HepG2 (cell line): Measurements from ENCODE around the gene COQ8A. TPM values are rescaled to one million over a fixed set of nuclear protein-coding genes. Genes with fewer than 3 reads are reported as not detected.

Experiments used
- ATRX ChIP-seq: sonication (generic); formaldehyde crosslinking; IDR thresholded peaks from 2 replicates; pipeline ENCODE4 v1.4.0; 2020; ENCODE audit warnings: missing genetic modification reagents, borderline replicate concordance
- BATF2 ChIP-seq: sonication (generic); formaldehyde crosslinking; IDR thresholded peaks from 2 replicates; pipeline ENCODE4 v1.8.0; 2022; ENCODE audit warnings: mild to moderate bottlenecking, missing genetic modification reagents, moderate library complexity
- CBX5 ChIP-seq: sonication (generic); formaldehyde crosslinking; IDR thresholded peaks from 2 replicates; pipeline ENCODE4 v1.4.0; 2020; ENCODE audit warnings: missing genetic modification reagents, borderline replicate concordance
- ERF ChIP-seq: IDR thresholded peaks from 2 replicates; pipeline ENCODE4 v1.6.1; 2018; ENCODE audit warnings: missing biosample characterization, missing genetic modification reagents
- GTF3A ChIP-seq: sonication (generic); formaldehyde crosslinking; conservative IDR thresholded peaks from 2 replicates; pipeline ENCODE4 v1.4.0; 2020; ENCODE audit warnings: mild to moderate bottlenecking, missing genetic modification reagents
- HNF4G ChIP-seq, 2 experiments: sonication (generic) in 1 of 2; formaldehyde crosslinking in 1 of 2; IDR thresholded peaks; 2 replicates each; pipeline versions ENCODE4 v1.4.0 to v1.6.1; 2011 to 2020; ENCODE audit warnings: borderline replicate concordance in 2 of 2, low read depth in 2 of 2, mild to moderate bottlenecking in 2 of 2, low read length in 1 of 2, missing genetic modification reagents in 1 of 2, moderate library complexity in 1 of 2
- HOXA5 ChIP-seq: sonication (generic); formaldehyde crosslinking; IDR thresholded peaks from 2 replicates; pipeline ENCODE4 v1.4.0; 2020; ENCODE audit warnings: missing genetic modification reagents
- MAFG ChIP-seq: sonication (generic); formaldehyde crosslinking; IDR thresholded peaks from 2 replicates; pipeline ENCODE4 v1.5.1; 2020; ENCODE audit warnings: mild to moderate bottlenecking, missing genetic modification reagents
- NCOA2 ChIP-seq: sonication (generic); formaldehyde crosslinking; IDR thresholded peaks from 2 replicates; pipeline ENCODE4 v1.8.0; 2022; ENCODE audit warnings: inconsistent platforms
- REPIN1 ChIP-seq: sonication (generic); formaldehyde crosslinking; IDR thresholded peaks from 2 replicates; pipeline ENCODE4 v1.8.0; 2022; ENCODE audit warnings: missing genetic modification reagents, low read depth, mild to moderate bottlenecking, borderline replicate concordance
- SP4 ChIP-seq: sonication (generic); formaldehyde crosslinking; IDR thresholded peaks from 2 replicates; pipeline ENCODE4 v1.8.1; 2023; ENCODE audit warnings: mild to moderate bottlenecking, missing genetic modification reagents
- ZBTB37 ChIP-seq: sonication (generic); formaldehyde crosslinking; IDR thresholded peaks from 2 replicates; pipeline ENCODE4 v1.4.0; 2020; ENCODE audit warnings: mild to moderate bottlenecking, missing genetic modification reagents
- ZFP90 ChIP-seq: sonication (generic); formaldehyde crosslinking; IDR thresholded peaks from 2 replicates; pipeline ENCODE4 v1.8.0; 2022; ENCODE audit warnings: missing genetic modification reagents, mild to moderate bottlenecking, inconsistent platforms, borderline replicate concordance
- ZNF292 ChIP-seq: sonication (generic); formaldehyde crosslinking; IDR thresholded peaks from 2 replicates; pipeline ENCODE4 v1.8.1; 2022; ENCODE audit warnings: mild to moderate bottlenecking, low read depth, missing genetic modification reagents, borderline replicate concordance
- ZNF484 ChIP-seq: sonication (generic); formaldehyde crosslinking; IDR thresholded peaks from 2 replicates; pipeline ENCODE4 v1.5.1; 2020; ENCODE audit warnings: mild to moderate bottlenecking, low read depth, missing genetic modification reagents, borderline replicate concordance
- ZNF501 ChIP-seq: sonication (generic); formaldehyde crosslinking; IDR thresholded peaks from 2 replicates; pipeline ENCODE4 v1.5.1; 2020; ENCODE audit warnings: mild to moderate bottlenecking, moderate library complexity, missing genetic modification reagents
- ZNF776 ChIP-seq: sonication (generic); formaldehyde crosslinking; IDR thresholded peaks from 2 replicates; pipeline ENCODE4 v1.4.0; 2020; ENCODE audit warnings: mild to moderate bottlenecking, missing genetic modification reagents
- polyA plus RNA-seq, 8 experiments: library from polyadenylated mRNA; depleted of rRNA in 3 of 8; stranded (reverse) in 7 of 8; unstranded in 1 of 8; fragments of >200 nt; fragmentation: Illumina TruSeq in 4 of 8; extraction: Trizol in 4 of 8; gene quantifications; 2 replicates each; pipeline versions ENCODE4 v1.2.1 to v1.2.3, GENCODE V29; 2011 to 2016; ENCODE audit warnings: low read depth in 4 of 8, missing spikeins in 1 of 8, mixed read lengths in 1 of 8; ENCODE audit not compliant: insufficient read depth in 1 of 8
- total RNA-seq, 5 experiments: library from RNA; depleted of rRNA; stranded (reverse); fragments of >200 nt; fragmentation: Illumina TruSeq; extraction: Trizol; gene quantifications; 2 replicates each; pipeline ENCODE4 v1.2.3, GENCODE V29; 2016; ENCODE audit warnings: low read depth in 1 of 5
- TF ChIP-seq, protein P1 (sequence below): sonication (generic); formaldehyde crosslinking; IDR thresholded peaks from 2 replicates; pipeline ENCODE4 v1.4.0; 2020; ENCODE audit warnings: missing genetic modification reagents
- TF ChIP-seq, protein P2 (sequence below): sonication (generic); formaldehyde crosslinking; IDR thresholded peaks from 2 replicates; pipeline ENCODE4 v1.5.0; 2020; ENCODE audit warnings: missing genetic modification reagents

The COQ8A gene
- total and polyA plus RNA-seq, 2 of the 13 experiments (the other 11 are each of a cell fraction or from before 2014, with no cell fraction given), result 60.4 to 88.7 TPM

DNA sequence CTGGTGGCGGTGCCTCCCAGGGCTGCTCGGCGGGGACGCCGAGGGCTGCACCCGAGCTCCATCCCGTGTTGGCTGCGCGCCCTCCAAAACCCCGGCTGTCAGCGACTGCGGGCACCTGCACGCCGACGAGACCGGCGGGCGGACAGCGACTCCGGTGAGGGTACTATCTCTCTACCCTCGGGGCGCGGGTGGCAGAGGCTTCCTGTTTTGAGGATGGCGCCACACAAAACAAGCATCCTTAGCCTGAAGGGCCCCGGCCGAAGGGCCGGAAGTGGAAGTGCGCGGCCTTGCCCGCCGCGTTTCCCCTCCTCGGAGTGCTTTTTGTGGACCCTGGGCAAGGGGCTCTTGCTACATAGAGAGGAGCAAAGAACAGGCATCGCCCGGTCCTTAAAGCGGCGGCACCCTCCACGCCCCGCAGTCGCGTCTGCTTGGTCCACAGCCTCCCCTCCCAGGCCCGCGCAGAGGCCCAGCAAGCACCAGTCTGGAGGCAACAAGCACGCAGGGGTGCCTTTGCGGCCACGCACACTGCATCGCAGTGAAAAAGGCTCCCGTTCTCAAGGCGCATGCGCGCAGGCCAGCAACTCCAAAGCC is 561 bp upstream of the COQ8A start (continued):
- TF ChIP-seq HOXA5 (peak; percentile 81; the same call in 1 of the 2 replicates), CBX5 (CRISPR knock-in tag) (peak; percentile 70; the same call in 1 of the 2 replicates), ZBTB37 (CRISPR knock-in tag) (peak; percentile 72), SP4 (CRISPR knock-in tag) (no peak), HNF4G (IDR thresholded peaks at IDR 0.05; ENCODE audit: borderline replicate concordance, low read depth, low read length) (no peak), HNF4G (CRISPR knock-in tag; IDR thresholded peaks at IDR 0.05; ENCODE audit: borderline replicate concordance, low read depth) (no peak; the same call in 1 of the 2 replicates), ZNF776 (CRISPR knock-in tag) (peak; percentile 91), ZNF484 (0 out of 2 replicates have a peak, but pooled peaks have one; percentile 89), MAFG (CRISPR knock-in tag) (no peak), ATRX (CRISPR knock-in tag) (no peak), ZFP90 (CRISPR knock-in tag) (peak; percentile 77), ERF (CRISPR knock-in tag) (0 out of 2 replicates have a peak, but pooled peaks have one; percentile 75), BATF2 (no peak; the same call in 1 of the 2 replicates), NCOA2 (CRISPR knock-in tag) (peak; percentile 34; the same call in 1 of the 2 replicates), REPIN1 (CRISPR knock-in tag) (peak; percentile 95), ZNF292 (CRISPR knock-in tag) (peak; percentile 88), GTF3A (CRISPR knock-in tag) (peak; percentile 93; the same call in 1 of the 2 replicates), ZNF501 (CRISPR knock-in tag) (peak; percentile 95)
- TF ChIP-seq, protein P1, sequence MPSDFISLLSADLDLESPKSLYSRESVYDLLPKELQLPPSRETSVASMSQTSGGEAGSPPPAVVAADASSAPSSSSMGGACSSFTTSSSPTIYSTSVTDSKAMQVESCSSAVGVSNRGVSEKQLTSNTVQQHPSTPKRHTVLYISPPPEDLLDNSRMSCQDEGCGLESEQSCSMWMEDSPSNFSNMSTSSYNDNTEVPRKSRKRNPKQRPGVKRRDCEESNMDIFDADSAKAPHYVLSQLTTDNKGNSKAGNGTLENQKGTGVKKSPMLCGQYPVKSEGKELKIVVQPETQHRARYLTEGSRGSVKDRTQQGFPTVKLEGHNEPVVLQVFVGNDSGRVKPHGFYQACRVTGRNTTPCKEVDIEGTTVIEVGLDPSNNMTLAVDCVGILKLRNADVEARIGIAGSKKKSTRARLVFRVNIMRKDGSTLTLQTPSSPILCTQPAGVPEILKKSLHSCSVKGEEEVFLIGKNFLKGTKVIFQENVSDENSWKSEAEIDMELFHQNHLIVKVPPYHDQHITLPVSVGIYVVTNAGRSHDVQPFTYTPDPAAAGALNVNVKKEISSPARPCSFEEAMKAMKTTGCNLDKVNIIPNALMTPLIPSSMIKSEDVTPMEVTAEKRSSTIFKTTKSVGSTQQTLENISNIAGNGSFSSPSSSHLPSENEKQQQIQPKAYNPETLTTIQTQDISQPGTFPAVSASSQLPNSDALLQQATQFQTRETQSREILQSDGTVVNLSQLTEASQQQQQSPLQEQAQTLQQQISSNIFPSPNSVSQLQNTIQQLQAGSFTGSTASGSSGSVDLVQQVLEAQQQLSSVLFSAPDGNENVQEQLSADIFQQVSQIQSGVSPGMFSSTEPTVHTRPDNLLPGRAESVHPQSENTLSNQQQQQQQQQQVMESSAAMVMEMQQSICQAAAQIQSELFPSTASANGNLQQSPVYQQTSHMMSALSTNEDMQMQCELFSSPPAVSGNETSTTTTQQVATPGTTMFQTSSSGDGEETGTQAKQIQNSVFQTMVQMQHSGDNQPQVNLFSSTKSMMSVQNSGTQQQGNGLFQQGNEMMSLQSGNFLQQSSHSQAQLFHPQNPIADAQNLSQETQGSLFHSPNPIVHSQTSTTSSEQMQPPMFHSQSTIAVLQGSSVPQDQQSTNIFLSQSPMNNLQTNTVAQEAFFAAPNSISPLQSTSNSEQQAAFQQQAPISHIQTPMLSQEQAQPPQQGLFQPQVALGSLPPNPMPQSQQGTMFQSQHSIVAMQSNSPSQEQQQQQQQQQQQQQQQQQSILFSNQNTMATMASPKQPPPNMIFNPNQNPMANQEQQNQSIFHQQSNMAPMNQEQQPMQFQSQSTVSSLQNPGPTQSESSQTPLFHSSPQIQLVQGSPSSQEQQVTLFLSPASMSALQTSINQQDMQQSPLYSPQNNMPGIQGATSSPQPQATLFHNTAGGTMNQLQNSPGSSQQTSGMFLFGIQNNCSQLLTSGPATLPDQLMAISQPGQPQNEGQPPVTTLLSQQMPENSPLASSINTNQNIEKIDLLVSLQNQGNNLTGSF (CRISPR knock-in tag), result peak; percentile 79; the same call in 1 of the 2 replicates
- TF ChIP-seq, protein P2, sequence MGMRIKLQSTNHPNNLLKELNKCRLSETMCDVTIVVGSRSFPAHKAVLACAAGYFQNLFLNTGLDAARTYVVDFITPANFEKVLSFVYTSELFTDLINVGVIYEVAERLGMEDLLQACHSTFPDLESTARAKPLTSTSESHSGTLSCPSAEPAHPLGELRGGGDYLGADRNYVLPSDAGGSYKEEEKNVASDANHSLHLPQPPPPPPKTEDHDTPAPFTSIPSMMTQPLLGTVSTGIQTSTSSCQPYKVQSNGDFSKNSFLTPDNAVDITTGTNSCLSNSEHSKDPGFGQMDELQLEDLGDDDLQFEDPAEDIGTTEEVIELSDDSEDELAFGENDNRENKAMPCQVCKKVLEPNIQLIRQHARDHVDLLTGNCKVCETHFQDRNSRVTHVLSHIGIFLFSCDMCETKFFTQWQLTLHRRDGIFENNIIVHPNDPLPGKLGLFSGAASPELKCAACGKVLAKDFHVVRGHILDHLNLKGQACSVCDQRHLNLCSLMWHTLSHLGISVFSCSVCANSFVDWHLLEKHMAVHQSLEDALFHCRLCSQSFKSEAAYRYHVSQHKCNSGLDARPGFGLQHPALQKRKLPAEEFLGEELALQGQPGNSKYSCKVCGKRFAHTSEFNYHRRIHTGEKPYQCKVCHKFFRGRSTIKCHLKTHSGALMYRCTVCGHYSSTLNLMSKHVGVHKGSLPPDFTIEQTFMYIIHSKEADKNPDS (CRISPR knock-in tag), result 0 out of 2 replicates have a peak, but pooled peaks have one; percentile 8
